ENCODE measurements around the gene KCNMA1.

Gene KCNMA1

GRCh38 chr10:77093126-77093525 is 544.5 kb downstream of the KCNMA1 start:
- H3K27ac ChIP-seq = no peak overlapping the region
- TF ChIP-seq, protein P1, sequence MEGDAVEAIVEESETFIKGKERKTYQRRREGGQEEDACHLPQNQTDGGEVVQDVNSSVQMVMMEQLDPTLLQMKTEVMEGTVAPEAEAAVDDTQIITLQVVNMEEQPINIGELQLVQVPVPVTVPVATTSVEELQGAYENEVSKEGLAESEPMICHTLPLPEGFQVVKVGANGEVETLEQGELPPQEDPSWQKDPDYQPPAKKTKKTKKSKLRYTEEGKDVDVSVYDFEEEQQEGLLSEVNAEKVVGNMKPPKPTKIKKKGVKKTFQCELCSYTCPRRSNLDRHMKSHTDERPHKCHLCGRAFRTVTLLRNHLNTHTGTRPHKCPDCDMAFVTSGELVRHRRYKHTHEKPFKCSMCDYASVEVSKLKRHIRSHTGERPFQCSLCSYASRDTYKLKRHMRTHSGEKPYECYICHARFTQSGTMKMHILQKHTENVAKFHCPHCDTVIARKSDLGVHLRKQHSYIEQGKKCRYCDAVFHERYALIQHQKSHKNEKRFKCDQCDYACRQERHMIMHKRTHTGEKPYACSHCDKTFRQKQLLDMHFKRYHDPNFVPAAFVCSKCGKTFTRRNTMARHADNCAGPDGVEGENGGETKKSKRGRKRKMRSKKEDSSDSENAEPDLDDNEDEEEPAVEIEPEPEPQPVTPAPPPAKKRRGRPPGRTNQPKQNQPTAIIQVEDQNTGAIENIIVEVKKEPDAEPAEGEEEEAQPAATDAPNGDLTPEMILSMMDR (IDR thresholded peaks at IDR 0.05) = no peak
- TF ChIP-seq ZFX (IDR thresholded peaks at IDR 0.05; ENCODE audit: borderline replicate concordance) = no peak

DNA sequence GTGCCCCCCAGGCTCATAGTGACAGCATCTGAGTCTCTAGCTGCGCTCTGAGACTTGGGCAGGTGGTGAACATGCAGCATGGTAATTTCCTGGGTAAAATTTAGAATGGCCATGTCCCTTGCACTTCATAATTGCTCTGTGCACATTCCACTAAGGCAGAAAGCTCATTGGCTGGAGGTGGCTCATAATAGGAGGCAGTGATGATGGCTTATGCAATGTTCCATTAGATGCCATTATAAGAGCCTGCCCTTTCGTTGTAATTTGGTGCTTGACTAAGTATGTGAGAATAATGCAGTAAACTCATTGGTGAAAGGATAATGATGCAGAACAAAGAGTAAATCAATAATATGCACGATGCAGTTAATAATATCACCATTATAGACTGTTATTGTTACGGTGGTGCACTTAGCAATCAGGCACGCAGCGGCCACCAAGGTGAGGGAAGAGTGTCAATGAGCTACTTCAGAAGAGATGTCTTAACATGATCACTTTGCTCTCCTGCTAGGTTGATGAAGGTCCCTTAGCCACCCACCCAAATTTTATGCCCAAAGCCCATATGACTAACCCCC is 545.9 kb downstream of the KCNMA1 start:
- H3K27ac ChIP-seq = no peak overlapping the region
- TF ChIP-seq, protein P1 (IDR thresholded peaks at IDR 0.05) = no peak
- TF ChIP-seq ZFX (IDR thresholded peaks at IDR 0.05; ENCODE audit: borderline replicate concordance) = no peak

DNA sequence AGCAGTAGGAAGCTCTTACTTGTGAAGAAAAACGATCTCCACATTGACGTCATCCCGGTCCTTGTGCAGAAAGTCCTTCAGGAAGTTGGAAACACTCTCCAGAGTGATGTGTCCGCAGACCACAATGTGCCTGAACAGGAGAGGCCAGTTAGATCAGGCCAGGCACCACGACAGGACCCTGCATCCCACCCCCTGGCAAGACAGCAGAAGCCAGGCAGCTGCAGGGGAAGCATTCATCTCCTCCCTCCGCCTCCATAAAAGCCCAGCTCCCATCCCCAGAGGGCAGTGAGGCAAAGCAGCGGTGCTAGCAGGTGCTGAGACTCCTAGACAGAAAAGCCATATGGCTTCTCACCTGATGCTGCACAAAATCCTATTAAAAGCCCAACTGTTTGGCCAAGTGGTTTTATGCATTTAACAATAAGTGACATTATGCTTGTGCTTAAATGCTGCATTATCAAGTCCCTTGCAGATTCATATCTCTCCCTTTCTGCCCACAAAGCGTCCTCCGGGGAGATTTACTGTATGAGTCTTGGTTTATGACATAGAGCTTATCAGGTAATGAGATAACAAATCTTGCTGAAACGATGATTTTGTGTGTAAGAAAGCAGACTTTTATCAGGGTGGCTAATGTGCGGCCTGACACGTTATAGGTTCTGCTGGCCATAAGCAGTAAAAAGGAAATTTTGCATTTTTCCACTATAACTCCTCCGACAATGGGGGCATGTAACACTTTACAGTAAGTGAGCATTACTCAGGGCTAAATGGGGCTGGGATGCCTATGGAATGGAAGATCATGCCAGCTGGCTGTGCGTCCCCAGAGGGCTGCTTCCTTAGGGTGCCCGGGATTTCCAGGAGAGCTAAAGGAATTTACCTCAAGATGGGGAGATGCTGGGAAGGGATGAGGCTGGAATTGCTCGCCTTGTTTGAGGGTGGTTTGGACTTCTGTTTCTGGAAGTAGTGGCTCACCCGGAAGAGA is 546.9 kb downstream of the KCNMA1 start:
- TF ChIP-seq, protein P1 (IDR thresholded peaks at IDR 0.05) = no peak
- TF ChIP-seq ZFX (IDR thresholded peaks at IDR 0.05; ENCODE audit: borderline replicate concordance) = no peak
- no peak overlapping the region for H3K27ac ChIP-seq

GRCh38 chr10:77087366-77087765 is 550.2 kb downstream of the KCNMA1 start:
- TF ChIP-seq, protein P1 (IDR thresholded peaks at IDR 0.05) = no peak
- TF ChIP-seq ZFX (IDR thresholded peaks at IDR 0.05; ENCODE audit: borderline replicate concordance) = no peak
- H3K27ac ChIP-seq = no peak overlapping the region

GRCh38 chr10:77086081-77086480 is 551.5 kb downstream of the KCNMA1 start:
- TF ChIP-seq, protein P1 (IDR thresholded peaks at IDR 0.05) = no peak
- TF ChIP-seq ZFX (IDR thresholded peaks at IDR 0.05; ENCODE audit: borderline replicate concordance) = no peak

DNA sequence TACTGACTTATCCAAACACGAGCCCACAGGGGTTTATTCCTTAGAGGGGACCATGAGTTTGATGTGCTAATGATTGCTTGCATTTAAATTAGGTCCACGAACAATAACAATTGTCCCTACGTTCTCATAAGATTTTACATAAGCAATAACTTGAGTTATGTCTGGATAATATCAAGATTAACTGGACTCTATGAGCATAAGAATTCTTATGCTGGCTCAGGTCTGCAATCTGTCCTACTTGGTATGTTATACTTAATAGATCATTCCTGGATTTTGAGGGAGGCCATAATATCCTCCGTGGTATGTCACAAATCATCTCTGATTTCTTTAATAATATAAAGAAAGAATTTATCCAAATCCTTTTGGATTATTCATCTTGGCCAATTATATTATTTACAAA is 552.3 kb downstream of the KCNMA1 start:
- no peak overlapping the region for H3K27ac ChIP-seq
- TF ChIP-seq ZFX (IDR thresholded peaks at IDR 0.05; ENCODE audit: borderline replicate concordance) = no peak
- TF ChIP-seq, protein P1 (IDR thresholded peaks at IDR 0.05) = no peak

More at GRCh38 chr10:77086081-77086480, 551.5 kb downstream of the KCNMA1 start:
- H3K27ac ChIP-seq = no peak overlapping the region

Measured in 22Rv1 (cell line).